ENCODE data around the gene CRELD1. TPM values are rescaled to one million over a fixed set of nuclear protein-coding genes. Genes with fewer than 3 reads are reported as not detected.
A peak's percentile ranks its signal among the peaks of the same experiment; 100 is the strongest.

The CRELD1 gene
- total and polyA plus RNA-seq, 2 of the 13 experiments (the other 11 are each of a cell fraction or from before 2014, with no cell fraction given): 27.1 to 61.9 TPM

DNA sequence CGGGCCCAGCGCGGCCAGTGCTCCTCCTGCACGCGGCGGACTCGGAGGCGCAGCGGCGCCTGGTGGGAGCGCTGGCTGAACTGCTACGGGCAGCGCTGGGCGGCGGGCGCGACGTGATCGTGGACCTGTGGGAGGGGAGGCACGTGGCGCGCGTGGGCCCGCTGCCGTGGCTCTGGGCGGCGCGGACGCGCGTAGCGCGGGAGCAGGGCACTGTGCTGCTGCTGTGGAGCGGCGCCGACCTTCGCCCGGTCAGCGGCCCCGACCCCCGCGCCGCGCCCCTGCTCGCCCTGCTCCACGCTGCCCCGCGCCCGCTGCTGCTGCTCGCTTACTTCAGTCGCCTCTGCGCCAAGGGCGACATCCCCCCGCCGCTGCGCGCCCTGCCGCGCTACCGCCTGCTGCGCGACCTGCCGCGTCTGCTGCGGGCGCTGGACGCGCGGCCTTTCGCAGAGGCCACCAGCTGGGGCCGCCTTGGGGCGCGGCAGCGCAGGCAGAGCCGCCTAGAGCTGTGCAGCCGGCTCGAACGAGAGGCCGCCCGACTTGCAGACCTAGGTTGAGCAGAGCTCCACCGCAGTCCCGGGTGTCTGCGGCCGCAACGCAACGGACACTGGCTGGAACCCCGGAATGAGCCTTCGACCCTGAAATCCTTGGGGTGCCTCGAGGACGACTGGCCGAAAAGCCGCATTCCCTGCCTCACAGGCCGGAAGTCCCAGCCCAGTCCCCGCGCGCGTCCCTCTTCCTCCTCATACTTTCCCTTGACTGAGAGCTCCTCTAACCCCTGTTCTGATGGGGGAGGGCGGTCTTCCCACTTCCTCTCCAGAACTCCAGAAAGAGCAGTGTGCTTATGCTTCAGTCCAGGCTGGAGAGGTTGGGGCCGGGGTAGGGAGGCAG lies 18.1 kb upstream of the CRELD1 start (continued):
- no peak for TF ChIP-seq HNF1A (IDR thresholded peaks at IDR 0.05; ENCODE audit: low read depth)
- TF ChIP-seq HNF1A (CRISPR knock-in tag; IDR thresholded peaks at IDR 0.05; ENCODE audit: borderline replicate concordance): peak; percentile 40; the same call in 1 of the 2 replicates
- TF ChIP-seq E2F1 (CRISPR knock-in tag; IDR thresholded peaks at IDR 0.05): peak; percentile 85
- TF ChIP-seq HNF1B (CRISPR knock-in tag; IDR thresholded peaks at IDR 0.05): peak; percentile 68
- TF ChIP-seq ZNF274 (CRISPR knock-in tag; IDR thresholded peaks at IDR 0.05): no peak
- peak; percentile 67; the same call in 1 of the 2 replicates for TF ChIP-seq IRF2 (CRISPR knock-in tag; IDR thresholded peaks at IDR 0.05)
- TF ChIP-seq EZH2 (conservative IDR thresholded peaks at IDR 0.05; ENCODE audit: low read depth, low read length): no peak
- TF ChIP-seq ZNF232 (CRISPR knock-in tag; IDR thresholded peaks at IDR 0.05; ENCODE audit: borderline replicate concordance): peak; percentile 77; the same call in 1 of the 2 replicates
- 0 out of 2 replicates have a peak, but pooled peaks have one; percentile 14 for TF ChIP-seq ZFAT (CRISPR knock-in tag; conservative IDR thresholded peaks at IDR 0.05)
- TF ChIP-seq ZNF296 (CRISPR knock-in tag; conservative IDR thresholded peaks at IDR 0.05): no peak
- peak; percentile 62 for TF ChIP-seq MXD4 (CRISPR knock-in tag; IDR thresholded peaks at IDR 0.05)
- peak; percentile 68; the same call in 1 of the 2 replicates for TF ChIP-seq ZNF607 (CRISPR knock-in tag; IDR thresholded peaks at IDR 0.05; ENCODE audit: borderline replicate concordance)
- 0 out of 2 replicates have a peak, but pooled peaks have one; percentile 32 for TF ChIP-seq KLF9 (CRISPR knock-in tag; IDR thresholded peaks at IDR 0.05; ENCODE audit: low read depth)
- TF ChIP-seq CCAR2 (optimal IDR thresholded peaks at IDR 0.05; ENCODE audit: low read depth, low read length): no peak
- peak; percentile 75 for TF ChIP-seq ZNF142 (CRISPR knock-in tag; IDR thresholded peaks at IDR 0.05)
